ENCODE results near the gene C1orf74.

- TF ChIP-seq POLR2AphosphoS5 (IDR thresholded peaks at IDR 0.05; ENCODE audit: low read depth, low read length) (no peak), EP300 (IDR thresholded peaks at IDR 0.05; ENCODE audit: borderline replicate concordance in 1 of 2, low read depth in 1 of 2, low read length in 1 of 2) (no peak), CTCF (IDR thresholded peaks at IDR 0.05) (no peak), TAF1 (IDR thresholded peaks at IDR 0.05; ENCODE audit: borderline replicate concordance, low read depth, low read length) (no peak), RAD21 (IDR thresholded peaks at IDR 0.05; ENCODE audit: low read length) (no peak), FOXM1 (IDR thresholded peaks at IDR 0.05; ENCODE audit: low read depth) (no peak), NRF1 (IDR thresholded peaks at IDR 0.05; ENCODE audit: low read depth, low read length) (no peak), MAX (IDR thresholded peaks at IDR 0.05; ENCODE audit: low read depth) (no peak), RCOR1 (IDR thresholded peaks at IDR 0.05; ENCODE audit: low read length) (no peak), MEF2A (IDR thresholded peaks at IDR 0.05; ENCODE audit: borderline replicate concordance, low read depth) (no peak), MXI1 (IDR thresholded peaks at IDR 0.05; ENCODE audit: low read depth, low read length) (no peak), REST (IDR thresholded peaks at IDR 0.05; ENCODE audit: low read depth, low read length) (no peak), CHD2 (IDR thresholded peaks at IDR 0.05; ENCODE audit: low read length, partially characterized antibody) (no peak), GABPA (IDR thresholded peaks at IDR 0.05; ENCODE audit: low read depth) (no peak)
Observed at GRCh38 chr1:209787551-209787950, 3.2 kb upstream of the C1orf74 start.
